NOMO-1 treated with dmso at 0.1 percent for 144 hours (cell line): ENCODE data around the gene TUBB6.

ENCODE experiments used
- DNase-seq: peaks from one replicate; lab custom pipeline; 2025; ENCODE audit not compliant: unreplicated experiment; lab: John Stamatoyannopoulos, UW

TUBB6 gene

DNA sequence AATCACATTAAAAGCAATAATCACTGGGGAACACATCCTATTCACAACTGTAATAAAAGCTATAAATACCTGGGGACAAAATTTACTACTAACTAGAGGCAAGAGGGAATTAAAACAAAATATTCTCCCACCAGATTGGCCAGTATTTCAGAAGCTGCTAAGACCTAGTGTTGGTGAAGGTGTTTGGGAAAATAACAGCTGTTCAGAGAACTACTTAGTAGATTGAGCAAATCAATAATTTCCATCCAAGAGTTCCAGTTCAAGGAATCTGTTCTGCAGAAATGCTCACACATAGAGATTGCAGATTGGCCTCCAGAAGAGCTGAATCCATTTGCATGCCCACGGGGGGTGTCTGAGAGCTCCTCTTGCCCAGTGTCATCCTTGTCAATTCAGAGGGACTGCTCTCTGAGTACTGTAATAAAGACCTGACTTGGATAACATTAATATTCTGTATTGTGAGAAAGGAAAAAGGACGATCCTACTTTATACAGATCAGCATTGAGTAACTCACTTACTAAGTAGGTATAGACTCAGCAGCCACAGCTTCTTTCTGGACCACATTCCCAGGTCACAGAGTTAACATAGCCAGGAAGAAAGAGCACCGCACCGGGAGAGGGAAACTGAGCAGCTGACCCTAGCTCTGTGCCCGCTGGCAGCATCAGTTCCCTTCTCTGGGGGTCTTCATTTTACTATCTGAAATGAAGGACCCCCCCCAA is 5.6 kb downstream of the TUBB6 start:
- no peak for DNase-seq

DNA sequence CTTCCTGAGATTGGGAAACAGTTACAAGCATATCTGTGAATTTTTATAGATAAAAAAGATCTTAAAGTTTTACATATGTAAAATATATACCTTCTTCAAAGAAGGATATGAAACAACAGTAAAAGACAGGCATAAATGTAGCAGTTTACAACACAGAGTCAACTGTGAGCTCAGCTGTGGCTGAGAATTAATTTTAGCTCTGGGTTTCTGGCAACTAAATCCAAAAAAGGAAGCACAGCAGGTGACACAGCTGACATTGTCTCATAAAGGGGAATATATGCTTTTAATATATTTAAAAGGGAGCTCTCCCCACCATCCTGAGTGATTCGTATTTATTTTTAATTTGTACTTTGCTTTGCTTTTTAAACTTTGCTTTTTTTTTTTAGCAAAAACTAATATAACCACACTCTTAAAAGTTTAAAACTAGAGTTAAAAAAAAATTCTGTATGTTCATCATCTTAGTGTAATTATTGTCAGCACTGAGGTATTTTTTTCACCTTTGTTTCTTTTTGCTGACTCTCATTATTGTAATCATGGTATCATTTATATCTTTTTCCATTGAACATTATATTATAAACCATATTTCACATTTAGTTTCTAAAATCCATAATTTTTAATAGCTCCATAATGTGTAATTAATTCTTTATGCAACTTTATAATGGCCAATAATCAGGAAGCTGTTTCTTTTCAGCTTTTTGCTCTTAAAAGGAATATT is 6.7 kb downstream of the TUBB6 start:
- no peak for DNase-seq

DNA sequence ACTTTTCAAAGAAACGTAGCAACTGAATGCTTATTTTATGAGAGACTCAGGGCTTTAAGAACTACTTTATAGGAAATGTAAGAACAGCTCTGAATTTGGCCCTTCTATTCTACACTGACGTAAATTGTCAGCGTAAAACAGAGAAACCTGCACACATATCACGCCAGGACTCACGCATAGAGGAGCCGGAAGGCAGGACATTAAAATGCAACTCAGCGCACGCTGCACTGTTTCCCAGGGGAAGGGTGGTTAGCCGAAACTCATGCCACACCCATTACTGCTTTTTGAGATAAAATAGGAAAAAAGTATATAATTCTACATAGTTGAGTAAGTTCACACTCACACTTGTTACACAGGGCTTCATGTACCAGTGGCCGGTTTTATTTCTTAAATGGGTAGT is 7.4 kb downstream of the TUBB6 start:
- no peak for DNase-seq

DNA sequence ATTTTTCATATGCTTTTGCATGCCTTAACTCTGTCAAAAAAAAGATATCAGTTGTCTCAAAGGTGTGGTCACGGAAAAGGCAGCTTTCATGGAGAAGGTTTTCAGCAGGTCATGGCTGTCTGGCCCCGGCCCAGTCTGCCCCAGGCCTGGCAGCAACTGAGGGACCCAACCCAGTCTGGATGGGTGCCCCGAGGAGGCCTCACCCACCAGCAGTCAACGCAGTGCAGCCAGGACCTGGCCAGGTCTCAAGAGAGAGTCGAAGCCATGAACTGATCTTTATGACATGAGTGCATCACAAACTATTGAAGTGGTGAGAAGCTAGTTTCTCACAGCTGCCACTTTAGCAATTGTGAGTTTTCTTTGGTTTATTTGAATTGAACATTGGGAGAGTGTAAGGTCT is 7.9 kb downstream of the TUBB6 start:
- DNase-seq, result no peak

DNA sequence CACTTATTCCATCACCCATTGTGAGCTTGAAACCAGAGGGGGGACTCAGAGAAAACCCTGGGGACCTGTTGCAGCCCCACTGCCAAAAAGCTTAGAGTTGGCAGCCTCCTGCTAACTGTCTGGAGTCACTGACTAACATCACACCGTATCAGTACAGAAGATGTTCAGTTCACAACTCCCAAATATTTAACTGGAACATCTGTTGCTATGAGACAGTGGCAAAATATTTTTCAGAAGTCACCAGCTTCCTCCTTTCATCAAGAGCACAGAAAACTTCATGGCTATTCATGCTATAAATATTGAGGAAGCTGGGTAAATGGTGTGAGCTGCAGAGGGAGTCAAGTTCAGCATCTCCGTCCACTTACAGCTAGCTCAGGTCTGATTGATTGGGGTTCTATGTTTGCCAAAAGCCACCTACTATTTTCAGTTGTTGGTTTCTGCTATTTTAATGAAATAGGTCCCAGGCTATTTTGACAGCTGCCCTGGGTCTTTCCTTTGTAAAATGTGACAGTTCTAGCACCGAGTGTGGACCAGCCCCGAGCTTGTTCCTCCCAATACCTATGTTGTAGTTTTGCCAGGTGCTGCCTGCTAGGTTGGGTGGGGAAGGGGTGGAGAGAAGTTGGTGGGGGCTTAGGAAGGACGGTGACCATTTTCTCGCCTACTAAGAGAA is 9.8 kb downstream of the TUBB6 start:
- DNase-seq, result no peak

DNA sequence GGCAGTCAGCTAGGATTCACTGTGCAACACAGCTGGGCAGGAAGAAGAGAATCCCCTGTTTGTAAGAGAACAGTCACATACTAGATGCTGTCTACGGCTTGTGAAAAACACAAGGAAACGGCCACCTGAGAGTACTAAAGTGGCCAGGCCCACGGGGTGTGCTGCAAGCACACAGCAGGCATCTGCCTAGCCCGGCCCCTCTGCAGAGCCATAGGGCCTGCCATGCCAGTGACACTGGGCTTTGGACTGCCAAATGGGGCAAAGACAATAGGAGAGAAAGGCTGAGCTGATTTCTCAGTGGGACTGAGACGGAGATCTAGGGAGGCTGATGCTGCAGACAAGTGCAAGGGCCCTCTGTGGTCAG is 10.3 kb downstream of the TUBB6 start:
- no peak for DNase-seq

DNA sequence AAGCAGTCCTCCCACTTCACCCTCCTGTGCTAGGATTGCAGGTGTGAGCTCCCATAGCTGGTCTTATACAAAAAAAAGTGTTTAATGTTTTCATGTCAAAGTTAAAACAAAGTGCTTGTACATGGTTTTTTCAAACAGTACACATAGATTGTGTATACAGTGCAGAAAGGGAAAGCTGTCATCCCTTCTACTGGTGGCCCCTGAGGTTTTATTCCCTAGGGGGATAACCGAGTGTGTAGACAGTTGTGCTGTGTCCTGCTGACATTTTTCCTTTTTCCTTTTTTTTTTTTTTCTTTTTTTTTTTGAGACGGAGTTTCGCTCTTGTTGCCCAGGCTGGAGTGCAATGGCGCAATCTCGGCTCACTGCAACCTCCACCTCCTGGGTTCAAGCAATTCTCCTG is 10.8 kb downstream of the TUBB6 start:
- DNase-seq, result no peak

DNA sequence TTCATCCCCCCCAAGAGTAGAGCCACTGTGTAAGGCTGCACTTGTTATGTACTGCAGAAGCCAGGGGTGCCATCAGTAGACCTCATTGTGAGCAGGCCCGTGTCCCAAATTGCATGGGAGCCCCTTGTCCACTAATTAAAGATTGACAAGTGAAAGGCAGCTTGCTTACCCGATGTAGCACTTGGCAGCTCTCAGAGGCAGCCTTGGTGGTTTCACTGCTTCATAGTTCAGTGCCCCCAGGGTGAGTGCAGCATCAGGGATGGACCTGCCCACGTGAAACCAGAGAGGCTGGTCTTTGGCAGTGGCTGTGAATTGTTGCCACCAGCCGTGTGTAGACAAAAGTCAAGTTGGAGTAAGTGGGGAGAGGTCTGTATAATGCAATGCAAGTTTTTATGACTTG is 13.3 kb downstream of the TUBB6 start:
- DNase-seq, result no peak

DNA sequence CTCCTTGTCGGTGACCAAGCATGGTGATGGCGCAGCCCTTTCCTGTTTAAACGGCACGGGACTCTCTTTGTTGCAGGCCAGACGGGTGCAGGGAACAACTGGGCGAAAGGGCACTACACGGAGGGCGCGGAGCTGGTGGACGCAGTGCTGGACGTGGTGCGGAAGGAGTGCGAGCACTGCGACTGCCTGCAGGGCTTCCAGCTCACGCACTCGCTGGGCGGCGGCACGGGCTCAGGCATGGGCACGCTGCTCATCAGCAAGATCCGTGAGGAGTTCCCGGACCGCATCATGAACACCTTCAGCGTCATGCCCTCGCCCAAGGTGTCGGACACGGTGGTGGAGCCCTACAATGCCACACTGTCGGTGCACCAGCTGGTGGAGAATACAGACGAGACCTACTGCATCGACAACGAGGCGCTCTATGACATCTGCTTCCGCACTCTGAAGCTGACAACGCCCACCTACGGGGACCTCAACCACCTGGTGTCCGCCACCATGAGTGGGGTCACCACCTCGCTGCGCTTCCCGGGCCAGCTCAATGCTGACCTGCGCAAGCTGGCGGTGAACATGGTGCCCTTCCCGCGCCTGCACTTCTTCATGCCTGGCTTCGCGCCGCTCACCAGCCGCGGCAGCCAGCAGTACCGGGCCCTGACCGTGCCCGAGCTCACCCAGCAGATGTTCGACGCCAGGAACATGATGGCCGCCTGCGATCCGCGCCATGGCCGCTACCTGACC is 17.1 kb downstream of the TUBB6 start:
- no peak for DNase-seq

DNA sequence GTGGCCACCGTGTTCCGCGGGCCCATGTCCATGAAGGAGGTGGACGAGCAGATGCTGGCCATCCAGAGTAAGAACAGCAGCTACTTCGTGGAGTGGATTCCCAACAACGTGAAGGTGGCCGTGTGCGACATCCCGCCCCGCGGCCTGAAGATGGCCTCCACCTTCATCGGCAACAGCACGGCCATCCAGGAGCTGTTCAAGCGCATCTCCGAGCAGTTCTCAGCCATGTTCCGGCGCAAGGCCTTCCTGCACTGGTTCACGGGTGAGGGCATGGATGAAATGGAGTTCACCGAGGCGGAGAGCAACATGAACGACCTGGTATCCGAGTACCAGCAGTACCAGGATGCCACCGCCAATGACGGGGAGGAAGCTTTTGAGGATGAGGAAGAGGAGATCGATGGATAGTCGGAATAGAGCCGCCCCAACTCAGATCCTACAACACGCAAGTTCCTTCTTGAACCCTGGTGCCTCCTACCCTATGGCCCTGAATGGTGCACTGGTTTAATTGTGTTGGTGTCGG is 17.7 kb downstream of the TUBB6 start:
- no peak for DNase-seq

DNA sequence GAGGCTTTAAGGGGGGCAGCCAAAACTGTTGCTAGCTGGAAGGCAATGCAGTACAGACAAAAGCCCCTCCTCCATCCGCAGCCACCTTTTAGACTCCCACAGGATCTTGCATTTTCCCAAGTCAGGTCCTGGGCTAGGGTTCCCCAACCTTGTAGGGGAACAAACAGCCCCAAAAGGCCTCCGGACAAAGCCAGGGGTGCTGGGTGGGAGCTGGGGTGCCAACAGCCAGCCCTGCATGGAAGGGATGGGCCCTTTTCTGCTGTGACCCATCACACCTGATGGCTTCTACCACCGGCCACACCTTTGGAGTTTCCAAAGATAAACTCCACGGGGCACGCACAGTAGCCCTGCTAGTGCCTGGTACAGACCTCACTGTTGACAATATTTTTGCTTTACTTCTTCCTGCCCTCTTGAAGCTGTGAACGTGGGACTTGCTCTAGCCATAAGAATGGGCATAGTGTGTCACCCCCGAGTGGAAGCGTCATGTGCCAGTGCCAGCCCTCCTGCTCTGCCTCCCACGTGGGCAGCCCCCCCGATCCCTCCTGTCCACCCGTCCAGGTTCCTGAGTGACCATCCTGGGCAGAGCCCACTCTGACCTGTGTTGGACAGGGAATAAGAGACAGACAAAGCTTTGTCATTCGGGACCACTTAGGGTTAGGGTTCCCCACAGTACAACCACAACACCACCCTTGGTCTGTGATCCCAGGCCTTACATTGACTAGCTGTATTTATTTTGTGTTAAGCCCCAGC is 18.8 kb downstream of the TUBB6 start:
- no peak for DNase-seq

DNA sequence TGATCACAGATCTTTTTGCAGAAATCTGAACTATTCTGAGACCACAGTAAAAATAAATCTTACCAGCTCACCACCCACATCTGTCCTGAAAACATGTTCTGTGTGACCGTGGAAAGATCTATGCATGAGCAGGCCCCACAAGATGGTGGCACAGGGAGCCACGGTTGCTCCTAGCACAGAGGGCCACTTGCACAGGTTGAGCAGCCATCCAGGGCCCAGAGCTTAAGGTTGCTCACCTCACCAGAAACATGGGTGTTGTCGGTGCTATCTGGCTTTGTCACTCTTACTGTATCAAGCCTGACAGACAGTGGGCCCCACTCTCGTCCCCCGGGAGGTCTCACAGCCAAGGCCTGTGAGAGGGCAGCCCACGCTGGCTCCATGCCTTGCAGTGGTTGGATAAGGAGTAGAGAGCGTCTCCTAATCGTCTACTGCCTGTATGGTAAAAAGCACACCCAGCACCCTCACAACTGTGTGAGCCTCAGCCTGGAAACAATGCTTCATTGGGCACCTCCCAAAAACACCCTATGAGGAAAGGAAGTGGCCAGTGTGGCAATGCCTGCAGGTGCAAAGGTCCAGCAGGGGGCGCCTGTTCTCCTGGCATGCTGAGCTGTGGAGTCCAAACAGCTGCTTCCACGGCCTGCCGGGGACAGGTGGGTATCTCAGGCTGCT is 19.6 kb downstream of the TUBB6 start:
- no peak for DNase-seq

DNA sequence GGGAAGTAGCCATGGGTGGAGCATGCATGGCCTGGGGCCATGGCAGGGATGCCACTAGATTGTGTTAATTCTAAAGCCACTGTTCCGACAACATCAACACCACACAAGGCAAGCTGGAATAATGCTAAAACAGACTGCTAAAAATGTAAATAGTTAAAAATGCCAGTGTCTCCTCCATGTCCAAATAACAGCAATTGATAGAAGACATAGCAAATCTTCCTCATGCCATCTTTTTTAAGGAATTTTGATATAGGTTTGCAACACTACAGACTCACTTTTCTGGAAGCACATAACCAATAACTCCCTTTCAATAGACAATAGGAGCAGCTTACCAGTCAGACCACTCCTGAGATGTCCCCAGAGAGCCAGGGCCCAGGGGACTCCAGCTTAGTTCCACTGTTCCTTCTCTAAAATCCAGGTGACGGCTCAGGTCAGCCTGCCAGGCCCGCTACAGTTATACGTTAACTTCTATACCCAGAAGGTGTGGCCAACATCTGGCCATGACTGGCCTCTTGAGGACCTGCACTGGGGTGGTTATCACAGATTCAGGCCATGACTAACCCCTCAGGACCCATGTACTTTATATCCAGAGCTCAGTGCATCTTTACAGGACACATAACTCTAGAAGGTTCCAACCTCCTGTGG is 20.3 kb downstream of the TUBB6 start:
- no peak for DNase-seq

DNA sequence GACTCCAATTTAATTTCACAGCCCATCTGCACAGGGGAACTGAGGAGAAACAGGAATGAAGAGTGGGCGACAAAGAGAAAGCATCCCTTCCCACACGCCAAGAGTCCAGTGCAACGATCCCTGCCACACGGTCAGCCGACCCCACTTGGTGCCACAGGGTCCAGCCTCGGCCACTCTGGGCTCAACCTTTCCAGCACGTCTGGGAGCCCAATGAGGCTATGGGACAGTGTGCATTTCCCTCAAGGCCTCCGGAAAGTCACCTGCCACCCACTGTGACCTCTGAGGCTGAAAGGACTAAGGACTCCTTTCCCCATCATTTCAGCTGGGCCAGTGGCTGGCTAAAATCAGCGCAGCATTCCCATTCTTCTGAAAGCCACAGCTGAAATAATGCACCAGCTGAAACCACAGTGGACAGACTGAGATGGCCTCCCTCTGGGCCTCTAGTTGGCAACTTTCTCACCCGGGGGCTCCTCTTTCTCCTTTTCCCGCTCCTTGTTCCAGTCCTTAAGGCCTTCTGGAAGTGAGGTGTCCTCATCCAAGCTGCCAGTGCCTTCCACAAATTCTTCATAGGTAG is 21.2 kb downstream of the TUBB6 start:
- DNase-seq, result no peak

DNA sequence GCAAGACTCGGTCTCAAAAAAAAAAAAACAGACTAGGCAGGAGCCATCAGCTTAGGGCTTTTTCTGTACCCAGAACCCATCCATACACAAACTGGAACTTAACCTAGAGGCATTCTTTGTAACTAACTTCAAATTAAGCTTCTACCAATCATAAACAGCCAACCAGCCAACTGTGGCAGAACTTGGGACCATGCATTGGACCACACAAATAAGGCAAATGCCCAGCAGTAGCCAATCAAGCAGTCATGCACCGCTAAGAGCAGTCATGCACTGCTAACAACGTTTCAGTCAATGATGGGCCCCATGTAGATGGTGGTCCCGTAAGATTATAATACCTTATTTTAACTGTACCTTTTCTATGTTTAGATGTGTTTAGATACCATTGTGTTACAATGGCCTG is 22.7 kb downstream of the TUBB6 start:
- no peak for DNase-seq

DNA sequence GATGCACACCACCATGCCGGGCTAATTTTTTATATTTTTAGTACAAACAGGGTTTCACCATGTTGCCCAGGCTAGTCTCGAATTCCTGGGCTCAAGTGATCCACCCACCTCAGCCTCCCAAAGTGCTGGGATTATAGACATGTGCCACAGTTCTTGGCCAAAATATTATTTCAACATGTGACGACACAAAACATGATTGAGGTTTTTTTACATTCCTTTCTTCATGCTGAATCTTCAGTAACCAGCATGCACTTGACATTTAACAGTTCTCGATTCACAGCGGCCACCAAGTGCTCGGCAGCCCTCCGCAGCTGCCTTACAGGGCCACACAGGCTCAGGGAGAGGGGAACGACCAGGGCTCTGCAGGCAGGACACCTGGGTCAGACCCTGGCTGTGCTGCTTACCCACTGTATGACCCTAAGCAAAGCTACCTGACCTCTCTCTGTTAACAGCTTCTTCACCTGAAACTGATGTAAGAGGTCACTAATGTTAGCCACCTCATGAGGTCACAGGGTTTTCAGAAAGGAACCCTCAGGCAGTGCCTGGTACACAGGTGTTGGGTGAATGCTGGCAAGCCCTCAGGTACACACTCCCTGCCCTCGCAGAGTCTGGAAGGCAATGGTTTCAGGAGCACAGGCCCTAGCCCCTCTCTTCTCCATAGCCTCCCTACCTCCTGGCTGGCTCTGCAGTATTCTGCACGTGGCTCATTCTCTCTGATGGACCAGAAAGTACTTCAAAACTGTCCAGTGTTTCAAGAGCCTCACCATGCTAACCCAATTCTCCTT is 25.7 kb downstream of the TUBB6 start:
- DNase-seq, result no peak

DNA sequence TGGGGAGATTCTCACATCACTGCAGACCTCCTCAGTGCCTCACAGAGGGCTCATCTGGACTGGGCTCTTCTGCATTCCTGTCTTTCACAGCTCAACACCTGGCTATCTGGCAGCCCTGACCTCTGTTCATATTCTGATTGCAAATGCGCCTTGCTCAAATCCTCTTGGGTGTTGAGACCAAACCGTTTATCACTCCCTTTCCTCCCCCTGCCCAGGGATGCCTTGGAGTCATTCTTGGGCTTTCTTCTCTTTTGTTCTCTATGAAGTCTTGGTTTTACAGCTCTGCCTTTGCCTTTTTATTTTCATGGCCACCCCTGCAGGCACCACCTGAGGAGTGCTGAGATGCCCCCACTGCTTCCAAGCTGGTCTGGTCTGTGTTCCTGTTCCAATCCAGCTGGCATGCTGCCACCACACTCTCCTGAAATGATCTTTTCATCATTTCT is 26.3 kb downstream of the TUBB6 start:
- DNase-seq, result no peak

DNA sequence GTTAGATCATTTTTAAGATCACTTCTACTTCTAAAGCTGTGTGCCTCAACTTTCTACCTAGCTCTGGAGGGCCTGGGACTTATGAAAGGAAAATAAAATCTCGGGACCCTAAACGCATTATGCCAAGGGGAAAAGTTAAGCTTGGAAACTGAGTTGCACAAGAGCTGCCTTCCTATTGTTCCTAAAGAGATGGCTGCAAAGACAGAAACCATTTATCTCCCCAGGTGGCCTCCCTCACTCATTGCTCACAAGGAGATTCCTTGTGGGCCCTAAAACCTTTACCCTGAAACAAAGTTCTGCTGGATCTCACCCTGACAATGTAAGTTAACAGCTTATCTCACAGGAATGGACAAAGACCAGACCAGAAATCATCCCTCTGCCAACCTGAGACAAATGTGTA is 26.8 kb downstream of the TUBB6 start:
- DNase-seq, result no peak

DNA sequence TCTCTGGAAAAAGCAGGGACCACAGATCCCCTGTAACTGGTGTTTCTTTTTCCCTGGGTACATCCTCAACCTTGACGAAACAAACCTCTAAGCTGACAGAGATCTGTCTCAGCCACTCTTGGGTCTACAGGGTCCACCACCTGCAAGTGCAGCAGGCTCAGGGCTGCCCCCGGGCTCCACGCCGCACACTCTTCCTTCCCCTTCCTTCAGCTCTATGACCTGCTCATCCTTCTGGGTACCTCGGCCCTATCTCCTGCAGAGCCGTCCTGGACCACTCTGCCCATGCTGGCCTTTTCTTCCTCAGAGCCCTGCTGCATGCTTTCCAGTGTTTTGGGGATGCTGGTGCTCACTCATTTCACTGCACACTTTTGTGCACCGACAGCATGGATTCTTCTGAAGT is 27.5 kb downstream of the TUBB6 start:
- no peak for DNase-seq
